ENCODE results near the gene MRPL38.
"Not testable (repeated sequence)": the region's sequence is repeated elsewhere in the genome, so short reads cannot be mapped to it uniquely, and the experiment has no call there.

Gene MRPL38

DNA sequence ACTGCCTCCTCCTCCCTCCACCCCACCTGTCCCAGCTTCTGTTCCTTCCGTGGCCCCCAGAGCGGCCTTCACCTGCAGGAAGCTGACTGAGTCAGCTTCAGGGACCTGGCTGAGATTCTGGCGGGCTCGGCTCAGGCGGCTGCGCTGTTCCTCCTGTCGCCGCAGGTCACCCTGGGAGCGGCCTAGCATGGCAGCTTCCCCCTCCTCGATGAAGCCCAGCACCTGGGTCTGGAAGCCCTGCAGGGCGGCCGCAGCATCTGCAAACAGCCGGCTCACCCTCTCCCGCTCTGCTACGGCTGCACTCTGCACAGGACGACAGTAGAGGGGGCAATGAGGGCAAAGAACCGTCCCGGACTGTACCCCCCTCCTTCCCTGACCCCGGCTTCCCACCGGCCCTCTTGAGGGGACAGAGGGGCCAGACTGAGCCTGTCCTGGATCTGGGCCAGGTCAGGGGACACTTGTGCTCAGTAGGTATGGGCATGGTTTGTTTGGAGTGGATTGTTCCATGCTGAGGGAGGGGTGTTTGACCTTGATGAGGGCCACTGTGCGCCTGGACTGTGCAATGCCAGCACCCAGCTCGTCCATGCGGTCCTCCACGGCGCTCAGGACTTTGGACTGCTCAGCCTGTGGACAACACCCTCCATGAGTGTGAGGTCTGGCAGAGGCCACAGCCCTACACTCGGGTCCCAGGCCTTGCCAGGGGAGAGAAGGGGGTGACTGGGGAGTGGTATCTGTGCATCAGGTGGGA, 28.3 kb downstream of the MRPL38 start:
- DNase-seq (ENCODE audit: low read depth): no peak

DNA sequence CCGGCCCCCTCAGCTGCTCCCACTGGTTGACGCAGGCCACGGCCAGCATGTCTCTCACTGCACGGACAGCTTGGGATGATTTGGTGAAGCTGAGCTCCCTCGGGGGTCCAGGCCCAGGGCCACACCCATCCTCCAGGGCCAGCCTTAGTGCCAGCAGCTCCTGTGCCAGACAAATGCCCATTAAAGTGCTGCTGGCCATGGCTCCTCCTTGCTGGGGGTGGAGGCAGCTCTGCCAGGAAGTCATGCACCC, 28.8 kb downstream of the MRPL38 start:
- DNase-seq (ENCODE audit: low read depth): no peak

DNA sequence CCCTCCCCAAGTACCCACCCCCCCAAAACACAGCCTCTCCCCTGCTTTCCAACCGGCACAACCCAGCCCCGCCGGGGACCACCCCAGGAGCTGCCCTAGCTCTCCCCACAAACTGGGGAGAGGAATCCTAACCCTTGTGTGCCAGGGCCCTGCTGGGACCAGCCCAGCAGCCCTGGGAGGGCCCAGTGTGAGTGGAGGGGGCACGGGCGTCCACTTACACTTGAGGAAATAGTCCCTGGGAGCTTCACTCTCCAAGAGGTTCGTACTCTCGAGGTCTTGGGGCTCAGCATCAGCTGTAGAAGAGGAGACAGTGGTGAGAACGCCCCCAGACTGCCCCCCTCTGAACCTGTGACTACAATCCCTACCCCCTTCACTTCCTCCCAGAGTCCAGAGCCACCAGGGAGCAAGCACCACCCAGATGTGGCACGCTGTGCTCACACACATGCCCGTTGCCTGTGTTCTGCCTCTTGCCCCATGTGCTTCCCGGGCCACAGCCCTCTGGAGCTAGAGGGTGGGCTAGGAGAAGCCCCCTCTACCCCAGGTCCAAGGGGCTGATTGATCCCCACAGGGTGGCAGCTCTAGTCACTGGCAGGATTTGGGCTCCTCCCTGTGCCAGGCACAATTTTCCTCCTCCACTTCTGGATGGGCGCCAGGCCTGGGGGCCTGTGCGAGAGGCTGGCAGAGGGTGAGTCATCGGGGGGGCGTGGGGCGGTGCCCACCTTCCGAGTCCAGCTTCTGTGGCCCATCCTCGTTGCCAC, 29.3 kb downstream of the MRPL38 start:
- no peak for DNase-seq (ENCODE audit: low read depth)

DNA sequence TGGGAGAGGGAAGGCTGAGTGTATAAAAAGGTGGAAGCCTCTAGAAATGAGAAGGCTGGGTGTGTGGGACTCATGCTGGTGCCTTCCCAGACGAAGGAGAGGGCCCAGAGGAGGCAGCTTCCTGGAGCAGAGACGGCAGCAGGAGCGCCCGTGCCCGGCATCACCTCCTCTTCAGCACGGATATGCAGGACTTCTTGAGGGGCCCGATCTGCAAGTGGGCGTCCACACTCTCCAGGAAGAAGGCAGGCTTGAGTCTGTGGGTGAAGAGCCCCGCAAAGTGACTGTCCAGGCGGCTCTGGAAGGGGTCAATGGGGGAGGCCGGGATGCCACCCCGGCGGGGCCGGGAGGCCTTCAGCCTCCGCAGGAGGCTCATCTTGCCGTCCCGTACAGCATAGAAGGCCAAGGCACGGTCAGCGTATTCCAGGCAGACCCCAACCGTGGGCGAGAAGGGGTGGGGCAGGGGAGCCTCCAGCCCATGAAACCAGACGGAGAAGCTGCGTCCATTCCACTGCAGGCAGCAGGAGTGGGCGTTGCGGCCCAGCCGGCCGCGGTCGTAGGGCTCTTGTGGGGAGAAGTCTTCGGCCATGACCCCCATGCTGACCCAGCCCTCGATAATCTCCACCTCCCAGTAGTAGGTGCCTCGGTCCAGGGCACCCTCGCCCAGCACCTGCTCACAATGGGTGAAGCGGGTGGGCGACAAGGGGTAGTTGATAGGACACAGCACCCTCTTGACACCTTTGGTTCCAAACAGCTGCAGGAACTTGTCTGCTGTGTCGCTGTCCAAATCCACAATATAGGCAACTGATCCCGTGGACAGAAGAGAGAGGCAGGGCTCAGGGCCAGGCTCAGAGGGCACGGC, 30.1 kb downstream of the MRPL38 start:
- no peak for DNase-seq (ENCODE audit: low read depth)

- DNase-seq (ENCODE audit: low read depth): no peak
Observed at GRCh38 chr17:75873587-75874322, 30.9 kb downstream of the MRPL38 start.

GRCh38 chr17:75872434-75873351, 32.0 kb downstream of the MRPL38 start:
- DNase-seq (ENCODE audit: low read depth): no peak

- not testable (repeated sequence) for DNase-seq (ENCODE audit: low read depth)
Observed at GRCh38 chr17:75870228-75870627, 34.5 kb downstream of the MRPL38 start.

GRCh38 chr17:75869282-75870141, 35.2 kb downstream of the MRPL38 start:
- DNase-seq (ENCODE audit: low read depth): no peak

GRCh38 chr17:75868730-75869281, 35.9 kb downstream of the MRPL38 start:
- not testable (repeated sequence) for DNase-seq (ENCODE audit: low read depth)

GRCh38 chr17:75865404-75866188, 39.1 kb downstream of the MRPL38 start:
- not testable (repeated sequence) for DNase-seq (ENCODE audit: low read depth)

GRCh38 chr17:75864887-75865286, 39.8 kb downstream of the MRPL38 start:
- not testable (repeated sequence) for DNase-seq (ENCODE audit: low read depth)

GRCh38 chr17:75864448-75864871, 40.2 kb downstream of the MRPL38 start:
- DNase-seq (ENCODE audit: low read depth): no peak

GRCh38 chr17:75861927-75862317, 42.8 kb downstream of the MRPL38 start:
- DNase-seq (ENCODE audit: low read depth): no peak

GRCh38 chr17:75859358-75859757, 45.3 kb downstream of the MRPL38 start:
- not testable (repeated sequence) for DNase-seq (ENCODE audit: low read depth)

GRCh38 chr17:75856062-75856756, 48.5 kb downstream of the MRPL38 start:
- DNase-seq (ENCODE audit: low read depth): no peak

DNA sequence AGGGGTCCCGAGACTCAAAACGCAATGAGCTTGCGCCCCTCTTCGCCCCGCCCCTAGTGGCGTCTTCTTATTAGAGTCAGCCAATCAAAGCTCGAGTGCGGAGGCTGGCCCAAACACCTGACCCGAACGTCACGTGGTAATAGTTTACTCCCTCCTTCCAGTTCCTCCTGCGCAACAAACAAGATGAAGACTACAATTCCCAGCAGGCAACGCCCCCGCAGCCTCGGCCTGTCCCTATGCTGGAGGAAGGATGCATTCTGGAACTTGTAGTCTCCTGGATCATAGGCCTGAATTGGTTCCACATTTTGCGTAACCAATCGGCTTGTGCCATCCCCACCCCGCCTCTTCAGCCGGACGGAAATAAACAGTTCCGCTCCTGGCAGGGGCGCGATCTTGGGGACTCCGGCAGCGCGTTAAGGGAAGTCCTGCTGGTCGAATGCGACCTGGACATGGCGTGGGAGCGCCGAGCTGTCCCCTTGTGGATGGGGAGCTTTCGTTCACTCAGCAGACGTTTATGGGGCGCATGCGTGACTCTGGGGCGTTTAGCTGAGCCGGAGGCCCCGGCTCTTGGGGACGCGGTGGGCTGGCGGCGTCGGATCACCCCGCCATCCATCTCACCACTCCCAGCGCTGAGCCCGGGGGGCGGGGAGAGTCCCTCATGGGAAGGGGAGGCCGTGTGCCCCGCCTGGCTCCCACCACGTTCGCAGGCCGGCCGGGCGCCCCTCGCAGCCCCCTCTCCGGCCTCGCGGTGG, 49.2 kb downstream of the MRPL38 start, which contains the start of gene WBP2:
WBP2 (minus strand) TSS at position 26 of the 752 bp plus-strand sequence. CDS start 38 bp downstream, outside the sequence.
- peak; percentile 100 for DNase-seq (ENCODE audit: low read depth)

GRCh38 chr17:75854881-75855309, 49.8 kb downstream of the MRPL38 start:
- DNase-seq (ENCODE audit: low read depth): no peak

All from CMK (cell line).